DND-41 (cell line): ENCODE data around the gene CDH11.

Experiments
- ATAC-seq: fragments of 200-7000 bp; cut with Tn5 transposase; 3 replicates; pipeline ENCODE4 v1.9.1; 2021; ENCODE audit warnings: low read depth; ENCODE audit not compliant: insufficient read depth
- DNase-seq: peaks from one replicate; pipeline ENCODE4 v3.0.0-alpha.2; 2020
- H2AFZ ChIP-seq: 2 replicates; pipeline ENCODE4 v1.6.0; 2012; ENCODE audit warnings: low read depth, low read length
- H3K27ac ChIP-seq: 2 replicates; pipeline ENCODE4 v1.5.1; 2012; ENCODE audit warnings: low read length, inconsistent platforms
- H3K27me3 ChIP-seq: fragments of 200-600 bp; sonication (generic); 2 replicates; pipeline ENCODE4 v1.6.0; 2012; ENCODE audit warnings: low read length, mild to moderate bottlenecking, inconsistent platforms; ENCODE audit not compliant: insufficient read depth, poor library complexity
- H3K36me3 ChIP-seq: 2 replicates; pipeline ENCODE4 v1.5.1; 2012; ENCODE audit warnings: low read length, inconsistent platforms; ENCODE audit not compliant: insufficient read depth
- H3K4me1 ChIP-seq: 2 replicates; pipeline ENCODE4 v1.5.1; 2012; ENCODE audit warnings: mild to moderate bottlenecking, low read length; ENCODE audit not compliant: insufficient read depth
- H3K4me2 ChIP-seq: 2 replicates; pipeline ENCODE4 v1.6.0; 2012; ENCODE audit warnings: mild to moderate bottlenecking, moderate library complexity, low read length, inconsistent platforms; ENCODE audit not compliant: insufficient read depth
- H3K4me3 ChIP-seq, 2 experiments: fragments of 200-600 bp in 1 of 2; shearing (Covaris generic) in 1 of 2; 2 replicates each; pipeline ENCODE4 v1.5.1; 2012 to 2016; ENCODE audit warnings: inconsistent platforms in 2 of 2, low read length in 2 of 2, mild to moderate bottlenecking in 2 of 2, low read depth in 1 of 2, moderate library complexity in 1 of 2
- H3K79me2 ChIP-seq: 2 replicates; pipeline ENCODE4 v1.6.0; 2012; ENCODE audit warnings: low read length, inconsistent platforms; ENCODE audit not compliant: insufficient read depth
- H3K9ac ChIP-seq: 2 replicates; pipeline ENCODE4 v1.6.0; 2012; ENCODE audit warnings: low read depth, mild to moderate bottlenecking, inconsistent platforms, low read length, moderate library complexity
- H3K9me3 ChIP-seq: 2 replicates; pipeline ENCODE4 v1.5.1; 2012; ENCODE audit warnings: low read length, moderate library complexity, mild to moderate bottlenecking, inconsistent platforms; ENCODE audit not compliant: insufficient read depth, severe bottlenecking
- H4K20me1 ChIP-seq: 2 replicates; pipeline ENCODE4 v1.6.0; 2012; ENCODE audit warnings: low read length; ENCODE audit not compliant: insufficient read depth
- CTCF ChIP-seq: IDR thresholded peaks from 2 replicates; pipeline ENCODE4 v1.5.1; 2012; ENCODE audit warnings: borderline replicate concordance, low read length, moderate library complexity, mild to moderate bottlenecking; ENCODE audit not compliant: poor library complexity, severe bottlenecking; ENCODE audit errors: extremely low read depth
- EZH2 ChIP-seq: IDR thresholded peaks from 3 replicates; pipeline ENCODE4 v1.6.1; 2012; ENCODE audit warnings: borderline replicate concordance, low read depth, mild to moderate bottlenecking, moderate library complexity, low read length, inconsistent platforms; ENCODE audit not compliant: severe bottlenecking

Gene CDH11

GRCh38 chr16:65095090-65095728 lies 26.7 kb downstream of the CDH11 start:
- H2AFZ ChIP-seq = no peak overlapping the region
- no peaks in the 10 kb centered on the region for H3K9me3 ChIP-seq
- H3K36me3 ChIP-seq = no peaks in the 10 kb centered on the region
- no peaks in the 10 kb centered on the region for H3K27me3 ChIP-seq
- no peaks in the 10 kb centered on the region for H3K79me2 ChIP-seq
- no peak overlapping the region for H3K4me3 ChIP-seq
- ATAC-seq = no peak
- no peaks in the 10 kb centered on the region for H3K4me1 ChIP-seq
- DNase-seq = no peak
- no peak for TF ChIP-seq CTCF
- no peak for TF ChIP-seq EZH2
- no peak overlapping the region for H3K9ac ChIP-seq
- H3K27ac ChIP-seq = no peak overlapping the region
- H3K4me2 ChIP-seq = no peak overlapping the region
- no peaks in the 10 kb centered on the region for H4K20me1 ChIP-seq

- no peaks in the 10 kb centered on the region for H4K20me1 ChIP-seq
- no peak overlapping the region for H3K4me3 ChIP-seq
- DNase-seq (no peak), ATAC-seq (no peak)
- H3K27me3 ChIP-seq = no peaks in the 10 kb centered on the region
- H2AFZ ChIP-seq = no peak overlapping the region
- no peaks in the 10 kb centered on the region for H3K36me3 ChIP-seq
- no peak overlapping the region for H3K9ac ChIP-seq
- no peaks in the 10 kb centered on the region for H3K79me2 ChIP-seq
- no peaks in the 10 kb centered on the region for H3K4me1 ChIP-seq
- H3K4me2 ChIP-seq = no peak overlapping the region
- TF ChIP-seq EZH2 (no peak), CTCF (no peak)
- H3K27ac ChIP-seq = no peak overlapping the region
- H3K9me3 ChIP-seq = no peaks in the 10 kb centered on the region
These were observed 27.9 kb downstream of the CDH11 start for GRCh38 chr16:65094009-65094408.

GRCh38 chr16:65083164-65083857 lies 38.6 kb downstream of the CDH11 start:
- H3K4me2 ChIP-seq = no peak overlapping the region
- H3K4me3 ChIP-seq = no peak overlapping the region
- no peaks in the 10 kb centered on the region for H3K27me3 ChIP-seq
- no peak for TF ChIP-seq CTCF
- TF ChIP-seq EZH2 = no peak
- H3K79me2 ChIP-seq = no peaks in the 10 kb centered on the region
- ATAC-seq (no peak), DNase-seq (no peak)
- H3K36me3 ChIP-seq = no peaks in the 10 kb centered on the region
- H4K20me1 ChIP-seq = no peaks in the 10 kb centered on the region
- no peaks in the 10 kb centered on the region for H3K4me1 ChIP-seq
- no peak overlapping the region for H2AFZ ChIP-seq
- H3K9ac ChIP-seq = no peak overlapping the region
- H3K27ac ChIP-seq = no peak overlapping the region
- no peaks in the 10 kb centered on the region for H3K9me3 ChIP-seq
